Duodenal mucosa (tissue), 2 donors: ENCODE measurements around the gene SEPTIN7.

ENCODE experiments used
- H3K27ac ChIP-seq: one replicate; pipeline ENCODE4 v1.7.0; 2013; ENCODE audit warnings: low read depth, low read length
- H3K27me3 ChIP-seq, 2 donors: one replicate each; pipeline ENCODE4 v1.7.0; 2013; ENCODE audit warnings: low read length in 2 of 2, control low read depth in 1 of 2; ENCODE audit not compliant: insufficient read depth in 2 of 2, control insufficient read depth in 1 of 2
- H3K36me3 ChIP-seq, 2 donors: one replicate each; pipeline ENCODE4 v1.7.0; 2013; ENCODE audit warnings: low read length in 2 of 2, control low read depth in 1 of 2; ENCODE audit not compliant: insufficient read depth in 2 of 2, control insufficient read depth in 1 of 2
- H3K4me1 ChIP-seq, 2 donors: one replicate each; pipeline ENCODE4 v1.7.0; 2013; ENCODE audit warnings: low read length in 2 of 2, control low read depth in 1 of 2; ENCODE audit not compliant: insufficient read depth in 2 of 2, control insufficient read depth in 1 of 2
- H3K4me3 ChIP-seq, 2 donors: one replicate each; pipeline ENCODE4 v1.7.0; 2013; ENCODE audit warnings: low read length in 2 of 2, low read depth in 1 of 2
- H3K9ac ChIP-seq, 2 donors: one replicate each; pipeline ENCODE4 v1.7.0; 2013; ENCODE audit warnings: low read length in 2 of 2, low read depth in 1 of 2
- H3K9me3 ChIP-seq, 2 donors: one replicate each; pipeline ENCODE4 v1.7.0; 2013; ENCODE audit warnings: low read length in 2 of 2, control low read depth in 1 of 2; ENCODE audit not compliant: control insufficient read depth in 1 of 2

The SEPTIN7 gene

DNA sequence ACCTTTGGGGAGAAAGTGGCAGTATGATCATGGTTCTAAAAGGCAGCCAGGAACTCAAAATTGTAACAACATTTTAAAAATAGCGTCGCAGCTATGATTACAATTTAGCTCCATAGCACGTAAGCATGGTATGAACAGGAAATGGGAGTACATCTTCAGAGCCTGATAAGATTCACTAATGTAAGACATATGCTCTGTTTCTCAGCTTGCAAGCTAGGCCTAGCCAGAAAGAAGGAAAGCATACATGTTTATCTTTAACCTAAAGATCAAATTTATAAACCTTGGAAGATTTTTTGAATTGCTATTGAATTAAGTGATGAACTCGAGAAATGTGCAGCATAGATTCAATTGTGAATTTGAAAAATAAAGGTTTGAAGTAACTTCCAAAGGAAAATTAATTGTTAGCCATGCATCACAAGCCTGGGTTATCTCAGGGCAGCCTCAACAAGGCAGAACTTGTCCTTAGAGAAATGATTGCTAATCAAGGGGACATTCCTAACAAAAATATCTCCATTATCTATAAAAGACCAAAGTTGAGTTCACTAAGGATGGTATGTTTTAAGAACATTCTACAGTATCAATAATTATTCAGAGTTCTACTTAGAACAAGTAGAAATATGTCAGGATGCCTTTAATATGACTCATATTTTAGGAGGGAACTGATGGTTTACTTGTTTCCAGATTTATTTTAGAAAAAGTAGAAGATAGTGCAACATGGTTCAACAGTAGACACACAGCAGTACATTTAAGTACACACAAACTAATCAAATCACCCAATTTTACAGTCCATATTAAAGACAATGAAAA, 38.8 kb upstream of the SEPTIN7 start:
- H3K9ac ChIP-seq: no peak overlapping the region
- H3K4me1 ChIP-seq: peaks cover 2 to 10% of the 10 kb centered on the region in 2 donors
- no peak overlapping the region for H3K27ac ChIP-seq
- no peaks in the 10 kb centered on the region for H3K9me3 ChIP-seq
- H3K4me3 ChIP-seq: no peak overlapping the region
- no peaks in the 10 kb centered on the region for H3K27me3 ChIP-seq
- no peaks in the 10 kb centered on the region for H3K36me3 ChIP-seq

DNA sequence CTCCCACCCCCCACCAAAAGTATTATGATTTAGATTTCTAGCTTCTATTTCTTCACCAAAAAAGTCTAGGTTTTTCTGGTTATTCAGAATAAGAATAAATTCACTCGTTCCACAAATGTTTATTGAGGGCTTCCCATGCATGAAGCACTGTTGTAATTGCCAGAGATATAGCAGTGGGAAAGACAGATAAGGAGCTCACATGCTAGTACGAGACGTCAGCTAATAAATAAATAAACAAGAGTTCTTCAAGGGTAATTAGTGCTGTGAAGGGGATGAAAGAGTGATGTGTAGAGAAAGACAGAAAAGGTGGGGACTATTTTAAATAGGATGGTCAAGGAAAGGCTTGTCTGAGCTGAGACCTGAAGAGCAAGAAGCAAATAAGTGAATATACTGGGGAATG, 38.1 kb upstream of the SEPTIN7 start:
- H3K27me3 ChIP-seq: no peaks in the 10 kb centered on the region
- H3K27ac ChIP-seq: no peak overlapping the region
- no peak overlapping the region for H3K9ac ChIP-seq
- H3K4me3 ChIP-seq: no peak overlapping the region
- H3K9me3 ChIP-seq: no peaks in the 10 kb centered on the region
- peaks cover 0 to 8% of the 10 kb centered on the region in 2 donors for H3K4me1 ChIP-seq
- no peaks in the 10 kb centered on the region for H3K36me3 ChIP-seq

DNA sequence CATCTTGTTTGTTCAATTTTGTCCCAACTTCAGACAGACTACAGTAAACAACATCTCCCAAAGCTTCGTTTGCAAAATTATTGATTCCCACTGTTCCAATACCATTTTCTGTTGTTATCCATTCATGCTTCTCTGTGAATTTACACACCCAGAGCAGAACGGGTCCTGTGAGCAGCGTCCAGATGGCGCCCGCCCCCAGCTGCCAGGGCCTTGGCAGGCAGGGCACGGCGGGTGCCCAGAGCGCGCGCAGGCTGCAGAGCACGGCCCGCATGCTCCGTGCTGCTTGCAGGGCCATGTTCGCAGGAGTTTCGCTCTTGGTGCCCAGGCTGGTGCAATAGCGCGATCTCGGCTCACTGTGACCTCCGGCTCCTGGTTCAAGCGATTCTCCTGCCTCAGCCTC, 32.5 kb upstream of the SEPTIN7 start:
- no peak overlapping the region for H3K27ac ChIP-seq
- H3K4me3 ChIP-seq: no peak overlapping the region
- H3K9ac ChIP-seq: no peak overlapping the region
- H3K4me1 ChIP-seq: no peaks in the 10 kb centered on the region
- no peaks in the 10 kb centered on the region for H3K9me3 ChIP-seq
- H3K27me3 ChIP-seq: no peaks in the 10 kb centered on the region
- H3K36me3 ChIP-seq: no peaks in the 10 kb centered on the region

DNA sequence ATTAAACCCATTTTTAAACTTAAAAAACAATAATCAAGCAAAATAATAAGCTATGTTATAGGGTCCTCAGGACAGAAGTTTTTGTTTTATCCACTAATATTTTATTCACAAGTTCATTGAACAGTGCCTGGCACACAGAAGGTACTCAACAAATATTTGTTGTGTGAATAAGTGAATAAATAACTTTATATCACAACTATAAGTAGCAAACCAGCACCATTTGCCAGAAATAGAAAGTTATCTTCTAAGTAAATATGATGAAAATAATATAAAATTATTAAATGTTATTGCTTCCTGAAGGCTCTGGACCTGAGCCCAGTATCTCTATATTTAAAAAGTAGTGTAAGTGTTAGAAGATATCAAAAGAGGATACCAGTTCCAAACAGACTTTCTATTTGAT, 29.1 kb upstream of the SEPTIN7 start:
- Histone ChIP-seq H3K9me3 (no peaks in the 10 kb centered on the region), H3K4me1 (no peaks in the 10 kb centered on the region), H3K4me3 (no peak overlapping the region), H3K36me3 (no peaks in the 10 kb centered on the region), H3K27me3 (no peaks in the 10 kb centered on the region), H3K9ac (no peak overlapping the region), H3K27ac (no peak overlapping the region)

DNA sequence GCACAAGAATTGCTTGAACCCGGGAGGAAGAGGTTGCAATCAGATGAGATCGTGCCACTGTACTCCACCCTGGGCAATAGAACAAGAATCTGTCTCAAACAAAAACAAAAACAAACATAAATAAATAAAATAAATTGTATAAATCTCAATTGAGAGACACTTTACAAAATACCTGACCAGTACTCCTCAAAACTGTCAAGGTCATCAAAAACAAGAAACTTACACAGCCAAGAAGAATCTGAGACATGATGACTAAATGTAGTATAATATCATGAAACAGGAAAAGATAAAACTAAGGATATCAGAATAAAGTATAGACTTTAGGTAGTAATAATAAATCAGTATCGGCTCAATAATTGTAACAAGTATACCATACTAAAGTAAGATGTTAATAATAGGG, 26.9 kb upstream of the SEPTIN7 start:
- no peak overlapping the region for H3K9ac ChIP-seq
- no peaks in the 10 kb centered on the region for H3K9me3 ChIP-seq
- H3K4me3 ChIP-seq: no peak overlapping the region
- no peaks in the 10 kb centered on the region for H3K4me1 ChIP-seq
- H3K27me3 ChIP-seq: no peaks in the 10 kb centered on the region
- H3K27ac ChIP-seq: no peak overlapping the region
- no peaks in the 10 kb centered on the region for H3K36me3 ChIP-seq

DNA sequence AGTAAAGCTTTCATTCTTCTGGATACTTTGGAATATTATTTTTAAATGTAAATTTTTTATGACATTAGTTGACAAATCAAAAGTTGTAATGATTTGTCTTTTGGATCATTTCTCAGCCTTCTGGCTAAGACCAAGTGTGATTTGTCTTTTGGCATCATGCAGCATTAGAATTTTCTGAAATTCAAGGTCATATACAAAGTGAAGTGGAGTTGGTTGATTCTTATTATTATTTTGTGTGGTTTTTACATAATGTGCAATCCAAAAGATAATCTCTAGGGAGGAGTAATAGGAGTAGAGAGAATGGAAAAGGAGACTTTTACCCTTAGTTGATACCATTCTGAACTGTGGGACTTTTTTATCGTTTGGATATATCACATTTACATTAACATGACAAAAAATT, 24.2 kb upstream of the SEPTIN7 start:
- Histone ChIP-seq H3K9ac (no peak overlapping the region), H3K9me3 (no peaks in the 10 kb centered on the region), H3K4me3 (no peak overlapping the region), H3K27me3 (no peaks in the 10 kb centered on the region), H3K36me3 (no peaks in the 10 kb centered on the region), H3K4me1 (no peaks in the 10 kb centered on the region), H3K27ac (no peak overlapping the region)

DNA sequence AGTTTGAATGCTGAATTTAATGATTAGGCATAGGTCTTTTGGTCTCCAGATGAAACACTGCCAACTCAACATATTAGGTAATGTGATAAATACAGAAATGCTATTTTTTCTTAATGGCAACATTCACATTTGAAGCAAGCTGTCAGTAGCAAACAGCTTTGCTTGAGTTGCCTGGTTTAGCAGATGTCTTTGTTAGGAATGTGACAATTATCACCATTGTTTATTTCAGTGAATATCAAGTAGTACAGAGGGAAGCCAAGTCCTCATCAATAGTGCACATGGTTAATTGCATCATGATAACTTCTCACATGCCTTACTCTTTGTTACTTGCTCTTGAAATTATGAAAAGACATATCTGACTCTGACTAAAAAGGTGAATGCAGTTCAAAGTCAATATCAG, 23.7 kb upstream of the SEPTIN7 start:
- H3K4me3 ChIP-seq: no peak overlapping the region
- H3K9ac ChIP-seq: no peak overlapping the region
- H3K27me3 ChIP-seq: no peaks in the 10 kb centered on the region
- no peaks in the 10 kb centered on the region for H3K4me1 ChIP-seq
- H3K9me3 ChIP-seq: no peaks in the 10 kb centered on the region
- no peaks in the 10 kb centered on the region for H3K36me3 ChIP-seq
- no peak overlapping the region for H3K27ac ChIP-seq

DNA sequence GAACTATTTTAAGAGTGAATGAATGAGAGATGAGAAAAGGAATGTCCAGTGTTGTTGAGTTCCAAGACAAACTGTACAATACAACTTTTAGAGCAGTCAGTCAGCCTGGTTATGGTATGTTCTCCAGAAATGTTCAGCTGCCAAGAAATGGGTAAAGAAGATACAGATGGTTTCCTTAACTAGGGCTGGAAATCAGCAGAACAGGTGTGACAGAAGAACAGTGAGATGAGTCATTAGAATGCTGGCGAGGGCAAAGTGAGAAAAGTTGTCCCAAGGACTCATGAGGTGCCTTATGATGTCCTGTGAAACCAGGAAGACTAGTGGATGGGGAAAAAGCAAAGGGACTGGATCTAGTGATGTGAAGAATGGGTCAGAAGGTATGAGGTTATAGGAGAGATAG, 20.8 kb upstream of the SEPTIN7 start:
- H3K9me3 ChIP-seq: no peaks in the 10 kb centered on the region
- H3K36me3 ChIP-seq: no peaks in the 10 kb centered on the region
- H3K27ac ChIP-seq: no peak overlapping the region
- H3K4me1 ChIP-seq: no peaks in the 10 kb centered on the region
- H3K4me3 ChIP-seq: no peak overlapping the region
- no peak overlapping the region for H3K9ac ChIP-seq
- no peaks in the 10 kb centered on the region for H3K27me3 ChIP-seq

DNA sequence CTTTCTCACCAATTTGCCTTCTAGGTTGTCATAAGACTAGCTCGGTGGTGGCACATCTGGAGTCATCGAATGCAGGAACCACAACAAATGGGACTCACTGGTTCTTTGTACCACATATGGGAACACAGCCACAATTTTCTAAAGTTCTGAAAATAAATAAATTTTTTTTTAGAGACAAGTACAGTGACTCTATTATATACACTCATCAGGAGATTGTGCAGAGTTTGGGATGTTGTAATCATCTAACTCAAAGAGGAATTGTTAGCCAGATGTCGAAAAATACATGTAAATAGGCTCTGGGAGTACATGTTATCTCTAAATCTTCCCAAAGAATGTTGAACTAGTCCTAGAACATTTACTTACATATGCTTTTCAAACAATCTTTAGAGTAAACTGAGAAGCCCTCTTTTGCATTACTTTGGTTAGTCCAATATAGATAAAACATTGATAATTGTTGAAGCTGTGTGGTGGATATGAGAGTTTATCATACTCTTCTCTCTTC, 19.6 kb upstream of the SEPTIN7 start:
- Histone ChIP-seq H3K9me3 (no peaks in the 10 kb centered on the region), H3K27ac (no peak overlapping the region), H3K4me1 (no peaks in the 10 kb centered on the region), H3K9ac (no peak overlapping the region), H3K4me3 (no peak overlapping the region), H3K36me3 (no peaks in the 10 kb centered on the region), H3K27me3 (no peaks in the 10 kb centered on the region)

DNA sequence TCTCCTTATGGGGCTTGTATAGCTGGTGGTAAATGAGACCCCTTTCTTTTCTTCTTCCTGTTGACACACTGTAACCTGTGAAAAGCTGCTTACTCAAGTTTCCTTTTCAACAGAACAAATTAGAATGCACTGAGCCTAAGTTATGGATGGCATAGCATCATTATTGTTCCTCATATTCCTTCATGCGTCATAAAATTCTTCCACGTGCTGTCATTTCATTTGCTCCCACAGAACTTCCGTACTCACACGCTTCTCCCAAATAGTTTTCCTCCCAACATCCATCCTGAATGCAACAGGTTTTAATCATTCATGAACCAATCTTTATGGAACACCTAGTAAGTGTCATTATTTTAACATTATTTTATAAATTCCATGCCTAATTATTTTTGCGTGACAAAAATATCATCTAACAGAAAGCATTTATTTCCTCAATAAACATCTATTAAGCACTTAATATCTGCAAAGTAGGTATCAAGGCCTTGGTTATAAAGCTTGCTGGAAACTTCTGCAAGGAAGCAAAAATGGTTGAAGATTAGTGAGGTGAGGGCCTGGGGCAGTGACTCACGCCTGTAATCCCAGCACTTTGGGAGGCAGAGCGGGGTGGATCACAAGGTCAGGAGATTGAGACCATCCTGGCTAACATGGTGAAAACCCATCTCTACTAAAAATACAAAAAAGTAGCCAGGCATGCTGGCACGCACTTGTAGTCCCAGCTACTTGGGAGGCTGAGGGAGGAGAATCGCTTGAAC, 18.9 kb upstream of the SEPTIN7 start:
- Histone ChIP-seq H3K4me3 (no peak overlapping the region), H3K4me1 (no peaks in the 10 kb centered on the region), H3K9me3 (no peaks in the 10 kb centered on the region), H3K27ac (no peak overlapping the region), H3K27me3 (no peaks in the 10 kb centered on the region), H3K9ac (no peak overlapping the region), H3K36me3 (no peaks in the 10 kb centered on the region)
